Kidney glomerular epithelial cell (primary cell): ENCODE measurements around the gene TOP3B.

Experiments used
- DNase-seq: peaks from one replicate; lab custom pipeline; 2025; lab: John Stamatoyannopoulos, UW

The TOP3B gene

DNA sequence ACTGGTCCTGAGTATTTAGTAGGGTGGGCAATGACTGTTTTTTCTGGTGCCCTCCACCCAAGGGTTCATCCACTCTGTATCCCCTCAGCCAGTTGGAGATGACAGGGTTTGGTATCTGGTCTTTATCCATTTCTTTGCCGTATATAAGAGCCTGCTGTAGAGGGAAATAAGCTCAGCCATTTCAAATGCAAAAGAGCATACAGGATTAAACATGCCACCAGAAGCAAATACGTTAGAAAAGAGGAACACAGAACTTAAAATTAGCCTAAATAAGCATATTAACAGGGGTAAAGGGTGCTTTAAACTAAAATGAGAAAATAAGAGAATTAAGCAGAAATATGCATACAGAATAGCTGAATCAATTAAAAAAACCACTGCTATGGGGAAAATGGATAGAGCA, 27.8 kb upstream of the TOP3B start:
- no peak for DNase-seq

DNA sequence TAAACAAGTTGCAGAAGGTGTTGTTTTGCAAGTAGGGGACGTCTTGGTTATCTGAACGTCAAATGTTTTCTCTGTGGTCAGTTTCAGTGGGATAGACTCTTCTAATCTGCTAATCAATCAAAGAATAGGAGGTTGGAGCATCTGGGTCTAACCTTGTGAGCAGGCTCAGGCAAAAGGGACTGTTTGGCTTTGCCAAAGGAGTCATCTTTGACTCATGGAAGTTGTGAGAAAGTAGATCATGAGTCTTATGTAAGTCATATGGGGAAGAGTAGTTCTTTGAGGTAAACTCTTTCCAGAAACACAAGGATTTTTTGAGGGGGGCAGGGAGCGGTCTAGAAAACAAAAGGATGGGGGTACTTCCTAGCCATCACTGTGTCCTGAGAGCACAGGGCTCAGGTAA, 27.1 kb upstream of the TOP3B start:
- no peak for DNase-seq

DNA sequence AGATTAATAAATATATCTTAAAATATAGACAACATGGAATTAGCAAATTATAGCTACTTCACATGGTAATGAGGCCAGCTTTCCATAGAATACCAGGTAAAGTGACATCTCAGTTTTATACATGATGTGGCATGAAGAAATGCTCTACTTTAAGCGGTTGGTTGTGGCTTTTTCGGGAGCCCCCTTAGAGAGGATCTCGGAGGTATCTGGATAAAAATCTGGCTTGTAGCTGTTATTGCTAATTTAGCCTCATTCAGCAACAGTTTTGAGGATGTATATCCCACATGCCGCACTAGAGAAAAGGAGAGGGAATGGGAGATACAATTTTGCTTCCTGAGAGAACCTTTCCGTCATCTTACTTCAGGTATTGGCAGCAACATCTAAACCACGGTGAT, 24.0 kb upstream of the TOP3B start:
- DNase-seq = no peak

DNA sequence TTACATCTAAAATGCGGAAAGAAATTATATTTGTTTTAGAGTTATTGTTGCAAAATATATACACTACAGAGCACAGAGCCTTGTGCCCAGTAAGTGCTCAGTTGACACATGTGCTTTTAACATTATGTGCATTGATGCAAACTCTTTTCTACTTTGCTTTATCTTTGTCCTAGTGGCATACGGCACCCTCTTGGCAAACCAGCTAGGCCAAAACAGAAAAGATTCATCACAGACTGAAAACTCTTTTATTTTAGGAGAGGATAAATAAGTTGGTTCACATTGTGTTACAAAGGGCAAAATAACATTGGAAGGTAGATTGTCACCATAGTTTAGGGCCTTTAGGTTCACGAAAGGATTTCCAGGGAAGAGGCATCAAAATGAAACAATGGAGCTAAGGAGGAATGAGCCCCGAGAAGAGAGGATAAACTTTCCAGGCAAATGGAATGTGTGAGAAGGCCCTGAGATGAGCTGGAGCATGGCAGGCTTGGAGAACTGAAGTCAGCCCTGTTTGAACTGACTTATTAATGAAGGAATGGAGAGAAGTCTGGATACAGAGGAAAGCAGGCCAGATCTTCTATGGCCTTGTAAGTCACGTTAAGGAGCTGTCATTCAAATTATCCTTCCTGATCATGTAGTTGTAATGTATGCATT, 23.5 kb upstream of the TOP3B start:
- no peak for DNase-seq

DNA sequence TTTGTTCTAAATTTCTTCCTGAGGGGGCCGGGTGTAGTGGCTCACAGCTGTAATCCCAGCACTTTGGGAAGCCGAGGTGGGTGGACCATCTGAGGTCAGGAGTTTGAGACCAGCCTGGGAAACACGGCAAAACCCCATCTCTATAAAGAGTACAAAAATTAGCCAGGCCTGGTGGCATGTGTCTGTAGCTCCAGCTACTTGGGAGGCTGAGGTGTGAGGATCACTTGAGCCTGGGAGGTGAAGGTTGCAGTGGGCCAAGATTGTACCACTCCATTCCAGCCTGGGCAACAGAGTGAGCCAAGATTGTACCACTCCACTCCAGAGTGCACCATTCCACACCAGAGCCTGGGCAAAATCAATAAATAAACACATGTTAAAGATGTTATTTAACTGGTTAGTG, 20.6 kb upstream of the TOP3B start:
- DNase-seq = no peak

DNA sequence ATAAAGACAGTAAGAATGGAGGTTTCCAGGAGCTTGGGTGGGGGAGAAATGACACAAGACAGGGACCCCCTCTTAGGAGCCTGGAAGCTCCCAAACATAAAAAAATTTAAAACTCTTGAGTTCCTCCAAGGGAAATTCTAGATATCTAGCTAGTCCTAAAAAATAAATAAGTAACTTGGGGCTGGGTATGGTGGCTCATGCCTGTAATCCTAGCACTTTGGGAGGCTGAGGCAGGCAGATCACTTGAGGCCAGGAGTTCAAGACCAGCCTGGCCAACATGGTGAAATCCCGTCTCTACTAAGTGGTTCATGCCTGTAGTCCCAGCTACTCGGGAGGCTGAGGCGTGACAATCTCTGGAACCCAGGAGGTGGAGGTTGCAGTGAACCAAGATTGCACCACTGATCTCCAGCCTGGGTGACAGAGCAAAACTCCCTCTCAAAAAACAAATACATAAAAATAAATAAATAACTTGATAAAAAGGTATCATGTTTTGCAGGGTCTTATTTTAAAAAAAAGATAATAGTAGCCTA, 20.0 kb upstream of the TOP3B start:
- no peak for DNase-seq

DNA sequence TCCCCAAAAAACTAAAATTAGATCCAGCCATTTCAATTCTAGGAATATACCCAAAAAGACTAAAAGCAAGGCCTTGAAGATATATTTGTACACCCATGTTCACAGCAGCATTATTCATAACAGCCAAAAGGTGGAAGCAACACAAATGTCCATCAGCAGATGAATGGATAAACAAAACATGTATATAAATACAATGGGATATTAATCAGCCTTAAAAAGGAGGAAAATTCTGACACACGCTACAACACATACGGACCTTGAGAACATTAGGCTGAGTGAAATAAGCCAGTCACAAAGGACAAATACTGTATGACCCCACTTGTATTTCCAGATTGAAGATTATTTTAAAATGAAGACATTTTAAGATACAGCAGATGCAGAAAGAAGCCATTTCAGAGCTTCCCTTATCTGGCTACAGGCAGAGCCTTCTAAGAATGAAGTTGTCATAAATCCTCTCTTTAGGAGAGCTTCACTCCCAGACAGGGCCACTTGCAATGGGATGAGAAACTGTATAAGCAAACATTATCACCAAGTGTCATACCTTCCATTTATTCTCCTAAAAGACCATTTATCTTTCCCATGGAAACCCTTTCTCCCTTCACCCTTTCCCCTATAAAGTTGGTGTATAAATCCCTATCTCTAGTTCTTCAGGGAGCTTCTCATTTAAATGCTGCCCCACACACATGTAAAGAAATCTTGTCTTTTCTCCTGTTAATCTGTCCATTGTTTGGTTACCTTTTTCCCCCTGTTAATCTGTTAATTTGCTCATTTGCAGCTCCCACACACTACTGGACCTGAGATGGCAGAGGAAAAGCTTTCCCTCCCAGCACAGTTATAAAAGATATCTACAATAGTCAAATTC, 19.3 kb upstream of the TOP3B start:
- no peak for DNase-seq

DNA sequence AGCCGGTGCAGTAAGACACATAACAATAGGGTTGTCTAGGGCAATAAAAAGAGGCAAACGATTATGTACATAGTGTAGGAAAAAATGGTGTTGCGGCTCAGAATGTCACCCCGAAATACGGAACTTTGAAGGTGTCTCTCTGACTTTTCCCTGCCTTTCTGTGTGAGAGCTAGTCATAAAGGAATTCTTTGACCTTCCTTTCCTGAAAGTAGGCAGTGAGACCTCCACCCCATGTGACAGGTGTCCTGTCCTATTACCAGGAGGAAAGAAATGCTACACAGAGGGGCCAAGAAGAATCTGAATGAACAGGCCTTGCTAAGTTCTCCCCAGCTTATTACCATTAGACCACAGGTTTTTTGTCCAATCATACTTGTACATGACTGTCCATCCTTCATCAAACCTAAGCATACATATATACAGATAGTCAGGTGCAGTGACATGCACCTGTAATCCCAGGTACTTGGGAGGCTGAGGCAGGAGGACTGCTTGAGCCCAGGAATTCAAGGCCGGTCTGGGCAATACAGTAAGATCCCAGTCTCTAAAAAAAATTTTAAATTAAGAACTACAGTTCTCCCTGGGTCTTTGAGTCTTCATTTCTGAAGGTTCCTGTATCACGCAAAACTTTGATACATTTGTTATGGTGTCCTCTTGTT, 16.1 kb upstream of the TOP3B start:
- no peak for DNase-seq

DNA sequence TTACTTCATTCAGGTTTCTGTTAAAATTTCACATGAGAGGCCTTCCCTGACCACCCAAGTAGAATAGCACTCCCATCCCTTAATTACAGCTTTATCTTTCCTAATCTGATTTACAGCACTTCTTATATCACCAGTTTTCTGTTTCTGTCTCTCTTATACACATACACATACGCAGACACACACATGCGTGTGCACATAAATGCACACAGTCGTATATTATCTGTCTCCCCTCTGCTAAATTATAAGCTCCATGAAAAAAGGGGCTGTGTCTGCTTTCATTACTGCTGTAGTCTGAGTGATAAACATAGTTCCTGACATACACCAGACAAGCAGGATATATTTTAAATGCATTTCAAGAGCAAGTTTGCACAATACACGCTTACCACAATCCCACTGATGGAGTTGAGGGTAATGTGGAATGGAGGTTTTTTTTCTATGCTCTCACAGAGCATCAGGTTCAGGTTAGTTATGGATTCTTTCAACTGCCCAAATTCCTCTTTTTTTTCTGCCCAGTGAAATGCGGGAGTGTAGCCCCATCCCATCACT, 13.7 kb upstream of the TOP3B start:
- DNase-seq = no peak

DNA sequence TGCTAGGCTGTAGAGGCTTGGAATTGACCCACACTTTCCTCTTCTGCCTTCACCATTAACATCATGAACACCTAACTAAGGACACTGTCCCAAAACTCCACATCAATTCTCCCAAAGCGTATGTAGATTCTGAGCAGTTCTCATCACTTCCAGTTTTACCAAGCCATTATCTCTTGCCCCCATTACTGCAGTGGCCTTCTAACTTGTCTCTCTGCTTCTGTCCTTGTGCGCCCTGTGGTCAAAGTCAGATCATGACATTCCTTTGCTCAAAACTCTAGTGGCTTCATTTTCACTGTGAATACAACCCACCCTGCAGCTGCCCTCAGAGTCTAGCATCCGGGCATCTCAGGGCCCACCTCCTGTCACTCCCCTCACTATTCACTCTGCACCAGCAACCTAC, 13.1 kb upstream of the TOP3B start:
- DNase-seq = no peak

DNA sequence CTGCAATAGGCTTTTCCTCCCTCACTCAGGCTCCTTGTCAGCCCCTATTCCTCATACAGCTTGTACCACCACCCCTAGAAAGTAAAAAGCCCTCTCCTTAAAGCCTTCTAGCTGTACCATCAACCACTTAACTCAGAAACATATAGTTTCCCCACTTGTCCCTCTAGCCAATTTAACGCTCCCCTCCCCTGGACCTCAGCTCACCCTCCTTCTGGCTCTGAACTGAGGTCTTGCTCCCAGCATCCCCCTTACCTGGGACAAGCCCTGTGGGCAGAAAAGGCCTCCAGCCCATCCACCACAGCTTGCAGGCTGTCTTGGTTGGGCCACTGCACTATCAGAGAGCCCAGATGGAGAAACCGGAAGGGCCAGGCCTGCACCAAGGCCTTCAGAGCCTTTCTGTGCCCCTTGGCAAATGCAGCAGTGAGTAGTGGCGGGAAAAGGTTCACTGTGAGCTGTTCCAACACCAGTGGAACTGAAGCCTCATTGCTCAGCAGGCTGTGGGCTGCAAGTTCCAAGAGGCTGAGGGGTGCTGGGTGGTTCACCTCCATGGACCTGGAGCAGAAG, 12.4 kb upstream of the TOP3B start:
- DNase-seq = no peak

DNA sequence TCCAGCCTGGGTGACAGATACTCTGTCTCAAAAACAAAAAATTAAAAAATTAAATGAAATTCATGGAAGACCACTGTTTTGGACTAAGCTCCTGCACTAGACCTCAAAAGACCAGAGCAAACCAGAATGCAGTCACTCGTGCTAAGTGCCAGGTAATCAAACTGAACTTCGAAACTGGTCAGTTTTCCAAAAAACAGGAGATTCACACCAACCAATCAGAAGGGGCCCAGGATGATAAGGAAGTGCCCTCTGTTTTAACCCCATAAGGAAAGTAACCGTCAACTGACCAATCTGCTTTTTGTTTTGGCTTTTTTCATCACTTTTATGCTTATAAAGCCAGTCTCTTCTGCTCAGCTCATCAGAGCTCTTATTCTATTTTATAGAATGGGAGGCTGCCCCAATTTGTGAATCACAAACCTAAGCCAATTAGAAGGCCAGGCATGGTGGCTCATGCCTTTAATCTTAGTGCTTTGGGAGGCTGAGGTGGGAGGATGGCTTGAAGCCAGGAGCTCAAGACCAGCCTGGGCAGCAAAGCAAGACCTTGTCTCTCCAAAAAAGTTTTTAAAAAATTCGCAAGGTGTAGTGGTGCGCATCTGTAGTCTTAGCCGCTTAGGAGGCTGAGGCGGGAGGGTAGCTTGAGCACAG, 10.1 kb upstream of the TOP3B start:
- DNase-seq = no peak

DNA sequence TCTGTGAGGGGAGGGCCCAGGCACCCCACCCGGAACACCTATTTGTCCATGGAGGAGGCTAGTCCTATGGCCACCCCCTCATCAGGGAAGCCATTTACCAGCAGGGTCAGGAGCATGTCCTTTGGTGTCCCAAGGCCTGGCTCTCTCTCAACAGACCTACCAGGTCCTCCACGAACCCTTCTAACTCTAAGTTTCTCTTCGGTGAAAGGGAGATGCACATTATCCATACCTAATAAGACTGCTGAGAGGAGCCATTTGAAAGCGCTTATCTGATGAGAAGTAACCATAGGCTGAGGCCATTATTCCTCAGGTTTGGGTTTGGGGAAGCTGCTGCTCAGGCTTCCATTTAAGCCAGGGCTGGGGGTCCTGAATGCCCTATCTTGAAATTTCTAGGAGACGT, 9.2 kb upstream of the TOP3B start:
- DNase-seq = no peak

DNA sequence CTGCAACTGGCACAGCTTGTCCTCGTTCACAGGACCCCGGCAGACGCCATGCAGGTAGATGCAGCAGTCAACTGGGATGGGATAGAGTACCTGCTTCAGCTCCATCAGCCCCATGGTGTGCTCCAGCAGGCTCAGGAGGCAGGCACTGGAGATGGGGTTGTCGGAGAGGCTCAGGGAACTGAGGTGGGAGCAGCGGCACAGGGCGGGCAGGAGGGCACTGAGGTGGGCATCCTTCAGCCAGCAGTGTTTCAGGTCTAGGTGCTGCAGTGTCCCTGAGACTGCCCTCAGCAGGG, 8.7 kb upstream of the TOP3B start:
- DNase-seq = no peak

DNA sequence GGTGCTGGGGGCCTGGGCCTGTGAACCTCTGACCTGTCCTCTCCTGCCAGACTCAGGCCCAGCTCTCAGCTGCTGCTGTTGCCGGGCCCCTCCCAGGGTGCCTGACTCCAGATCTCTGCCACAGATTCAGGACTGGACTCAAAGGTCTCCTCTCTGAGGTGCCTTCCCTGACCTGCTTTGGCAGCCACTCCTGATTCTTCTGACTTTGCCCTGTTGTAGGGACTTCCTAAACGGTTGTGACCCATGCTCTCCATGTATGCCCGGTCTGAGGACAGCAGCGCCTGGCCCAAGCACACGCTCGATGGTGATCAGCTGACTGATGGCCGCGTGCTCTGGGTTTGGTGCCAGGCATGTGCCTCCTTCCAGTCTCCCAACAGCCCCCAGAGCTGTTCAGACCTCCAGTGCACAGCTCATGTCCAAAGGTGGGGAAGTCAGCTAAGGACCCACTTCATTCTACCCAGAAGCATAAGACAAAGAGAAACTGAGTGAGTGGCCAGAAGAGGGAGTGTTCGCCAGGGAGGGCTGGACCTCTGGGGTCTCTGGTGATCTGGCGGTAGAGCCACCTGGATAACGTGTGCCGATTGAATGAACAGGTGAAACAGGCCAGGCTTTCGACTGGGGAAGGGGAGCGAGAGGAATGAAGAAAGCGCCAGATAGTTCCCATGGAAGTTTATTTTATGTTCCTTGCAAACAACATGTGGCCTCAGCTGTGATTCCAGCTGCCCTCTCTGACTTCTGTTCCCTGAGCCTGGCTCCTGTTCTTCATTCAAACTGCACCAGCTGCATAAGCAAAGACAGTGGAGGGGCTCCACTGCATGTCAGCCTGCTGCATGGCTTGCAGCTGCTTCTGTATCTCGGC, 8.1 kb upstream of the TOP3B start:
- no peak for DNase-seq

DNA sequence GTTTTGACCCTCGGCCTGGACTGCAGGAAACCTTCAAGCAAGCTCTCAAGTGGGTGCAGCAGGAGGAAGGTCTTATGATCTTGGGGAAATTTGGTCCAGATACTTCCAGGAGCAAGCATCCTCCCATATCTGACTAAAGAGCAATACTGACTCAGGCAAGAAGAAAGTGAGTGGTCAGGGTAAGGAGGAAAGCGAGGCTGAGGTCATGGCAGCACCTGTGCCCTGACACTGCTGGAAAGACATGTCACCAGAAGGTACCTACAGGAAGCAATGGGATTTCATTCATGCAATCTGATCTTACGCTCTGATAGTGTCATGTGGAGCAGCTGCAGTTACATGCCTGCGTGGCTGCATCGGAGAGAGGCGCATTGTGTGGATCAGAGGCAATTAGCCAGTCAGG, 6.5 kb upstream of the TOP3B start:
- DNase-seq = no peak

DNA sequence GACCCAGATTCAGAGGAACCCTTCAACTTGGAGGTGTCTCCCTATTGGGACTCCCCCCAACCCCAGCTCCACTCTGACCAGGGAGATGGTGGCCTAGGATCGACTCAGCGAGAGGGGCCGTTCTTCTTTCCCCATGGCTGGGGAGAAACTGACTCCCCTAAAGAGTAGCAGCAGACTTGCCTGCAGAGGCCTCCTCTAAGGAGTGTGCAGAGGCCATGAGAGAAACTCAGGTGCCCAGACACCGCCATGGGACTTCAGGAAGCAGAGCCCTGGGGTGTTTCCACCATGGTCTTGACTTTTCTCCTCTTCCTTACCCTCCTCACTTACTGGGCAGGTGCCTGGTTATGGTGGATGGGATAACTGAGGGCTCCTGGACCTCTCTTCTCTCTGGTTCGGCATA, 2.6 kb upstream of the TOP3B start:
- no peak for DNase-seq

DNA sequence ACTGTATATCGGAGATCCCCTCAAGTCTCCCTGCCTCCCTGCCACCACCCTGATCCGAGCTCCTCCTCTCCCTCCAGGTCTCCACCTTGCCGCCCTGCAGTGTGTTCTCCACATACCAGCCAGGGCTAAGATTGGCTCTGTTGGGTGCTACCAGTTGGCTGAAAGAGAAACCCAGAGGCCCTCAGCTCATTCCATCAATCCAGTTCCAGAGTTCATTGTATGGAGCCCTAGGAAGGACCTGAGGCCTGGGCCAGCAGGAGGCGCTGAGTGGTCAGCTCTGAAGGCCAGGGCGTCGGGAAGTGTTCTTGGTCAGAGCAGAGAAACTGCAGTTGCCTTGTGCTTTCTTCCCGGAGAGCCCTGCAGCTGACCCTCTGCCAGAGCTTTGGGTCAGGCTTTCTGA, 2.2 kb upstream of the TOP3B start:
- no peak for DNase-seq

DNA sequence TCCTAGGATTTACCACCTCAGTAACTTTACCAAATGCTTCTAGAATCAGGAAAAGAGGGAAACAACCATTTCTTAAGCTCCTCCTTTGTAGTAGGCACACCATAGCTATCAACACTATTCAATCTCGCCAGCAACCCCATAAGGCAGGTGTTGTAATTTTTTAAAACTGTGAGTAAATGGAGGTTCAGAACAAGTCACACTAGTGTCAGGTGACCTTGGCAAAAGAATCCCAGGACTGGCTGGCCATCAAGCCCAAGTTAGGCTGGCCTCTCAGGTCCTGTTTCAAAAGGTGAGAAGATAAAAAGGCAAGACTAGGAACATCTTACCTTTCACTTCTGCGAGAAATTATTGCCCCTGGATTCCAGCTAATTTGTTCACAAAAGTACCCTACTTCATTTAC, 713 bp downstream of the TOP3B start:
- DNase-seq = no peak

DNA sequence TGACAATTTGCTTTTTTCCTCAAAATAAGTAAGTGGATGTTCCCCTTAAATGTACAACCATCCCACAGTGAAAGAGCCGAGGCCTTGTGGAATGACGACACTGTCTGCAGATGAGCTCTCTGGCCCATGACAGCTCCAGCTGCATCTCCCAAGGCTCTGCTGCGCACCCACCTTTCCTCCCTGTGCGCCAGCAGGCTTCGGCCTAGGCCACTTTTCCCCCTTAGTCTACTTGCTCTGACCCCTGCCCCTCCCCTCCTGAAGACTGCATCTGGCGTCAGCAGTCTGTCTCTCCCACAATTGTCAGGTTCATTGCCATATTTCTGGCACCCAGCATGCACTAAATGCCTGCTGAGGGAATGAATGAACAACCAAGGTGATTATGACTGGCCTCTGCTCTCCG, 2.0 kb downstream of the TOP3B start:
- no peak for DNase-seq
